ENCODE measurements around the gene PDZD7.

- TF ChIP-seq CTCF (IDR thresholded peaks at IDR 0.05; ENCODE audit: control extremely low read depth in 1 of 3, insufficient read depth in 1 of 3, low read depth in 1 of 3, low read length in 3 of 3) = no peak
- no peak for TF ChIP-seq USF2 (IDR thresholded peaks at IDR 0.05; ENCODE audit: low read length)
- no peak for TF ChIP-seq ZNF274 (IDR thresholded peaks at IDR 0.05; ENCODE audit: borderline replicate concordance, extremely low read depth, low read length)
- TF ChIP-seq EZH2 (IDR thresholded peaks at IDR 0.05; ENCODE audit: low read depth, low read length, severe bottlenecking) = no peak
- no peak for TF ChIP-seq TAF1 (IDR thresholded peaks at IDR 0.05; ENCODE audit: low read depth, low read length)
- no peak for TF ChIP-seq SIN3A (conservative IDR thresholded peaks at IDR 0.05 in 1 of 2, IDR thresholded peaks at IDR 0.05 in 1 of 2; ENCODE audit: low read depth in 1 of 2, low read length in 2 of 2)
- no peak for TF ChIP-seq BRCA1 (IDR thresholded peaks at IDR 0.05; ENCODE audit: low read depth, low read length)
- no peak for TF ChIP-seq FOSL1 (IDR thresholded peaks at IDR 0.05; ENCODE audit: insufficient read depth, low read depth, low read length)
- TF ChIP-seq ATF2 (IDR thresholded peaks at IDR 0.05; ENCODE audit: low read length) = no peak
- TF ChIP-seq JUND (IDR thresholded peaks at IDR 0.05; ENCODE audit: low read length) = no peak
- TF ChIP-seq EGR1 (IDR thresholded peaks at IDR 0.05; ENCODE audit: borderline replicate concordance, low read depth, low read length) = no peak
- no peak for TF ChIP-seq KDM5A (IDR thresholded peaks at IDR 0.05; ENCODE audit: low read length)
- no peak for TF ChIP-seq CREB1 (IDR thresholded peaks at IDR 0.05)
- no peak for TF ChIP-seq POLR2A (IDR thresholded peaks at IDR 0.05; ENCODE audit: control extremely low read depth in 1 of 2, low read depth in 2 of 2, low read length in 2 of 2)
Observed at GRCh38 chr10:100978121-100978900, 52.6 kb downstream of the PDZD7 start.

Data from H1 (cell line).